HFF-Myc (cell line): ENCODE measurements around the gene DOC2B.

ENCODE experiments used
- DNase-seq: peaks from one replicate; pipeline ENCODE4 v3.0.0-alpha.2; 2011; ENCODE audit warnings: low read depth; ENCODE audit errors: extremely low read depth
- H3K4me3 ChIP-seq: replicated peaks from 2 replicates; pipeline ENCODE4 v1.5.1; 2011; ENCODE audit warnings: low read depth, mild to moderate bottlenecking, control low read depth, low read length
- TF ChIP-seq, protein P1 (sequence below): IDR thresholded peaks from 2 replicates; pipeline ENCODE4 v1.5.1; 2012; ENCODE audit warnings: mild to moderate bottlenecking, low read depth, low read length, control low read depth; ENCODE audit errors: missing control alignments

The DOC2B gene

DNA sequence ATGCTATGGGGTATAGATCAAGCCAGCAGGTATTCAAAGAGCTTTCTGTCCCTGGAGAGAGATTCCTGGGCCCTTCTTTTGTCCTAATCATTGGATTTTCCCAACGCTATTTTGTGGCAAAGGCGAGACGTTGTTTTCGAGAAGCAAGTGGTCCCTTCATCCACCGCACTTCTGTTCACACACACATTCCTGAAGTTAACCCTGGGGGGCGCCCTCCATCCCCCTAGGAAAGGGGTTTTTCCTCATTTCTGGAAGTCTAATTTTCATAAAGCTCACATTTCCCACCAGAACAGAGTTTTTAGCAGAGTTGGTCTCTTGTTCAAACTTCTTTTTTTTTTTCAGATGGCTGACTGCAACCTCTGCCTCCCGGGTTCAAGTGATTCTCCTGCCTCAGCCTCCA, 32.2 kb downstream of the DOC2B start:
- no peak for DNase-seq
- TF ChIP-seq, protein P1, sequence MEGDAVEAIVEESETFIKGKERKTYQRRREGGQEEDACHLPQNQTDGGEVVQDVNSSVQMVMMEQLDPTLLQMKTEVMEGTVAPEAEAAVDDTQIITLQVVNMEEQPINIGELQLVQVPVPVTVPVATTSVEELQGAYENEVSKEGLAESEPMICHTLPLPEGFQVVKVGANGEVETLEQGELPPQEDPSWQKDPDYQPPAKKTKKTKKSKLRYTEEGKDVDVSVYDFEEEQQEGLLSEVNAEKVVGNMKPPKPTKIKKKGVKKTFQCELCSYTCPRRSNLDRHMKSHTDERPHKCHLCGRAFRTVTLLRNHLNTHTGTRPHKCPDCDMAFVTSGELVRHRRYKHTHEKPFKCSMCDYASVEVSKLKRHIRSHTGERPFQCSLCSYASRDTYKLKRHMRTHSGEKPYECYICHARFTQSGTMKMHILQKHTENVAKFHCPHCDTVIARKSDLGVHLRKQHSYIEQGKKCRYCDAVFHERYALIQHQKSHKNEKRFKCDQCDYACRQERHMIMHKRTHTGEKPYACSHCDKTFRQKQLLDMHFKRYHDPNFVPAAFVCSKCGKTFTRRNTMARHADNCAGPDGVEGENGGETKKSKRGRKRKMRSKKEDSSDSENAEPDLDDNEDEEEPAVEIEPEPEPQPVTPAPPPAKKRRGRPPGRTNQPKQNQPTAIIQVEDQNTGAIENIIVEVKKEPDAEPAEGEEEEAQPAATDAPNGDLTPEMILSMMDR = no peak
- H3K4me3 ChIP-seq = no peak overlapping the region

DNA sequence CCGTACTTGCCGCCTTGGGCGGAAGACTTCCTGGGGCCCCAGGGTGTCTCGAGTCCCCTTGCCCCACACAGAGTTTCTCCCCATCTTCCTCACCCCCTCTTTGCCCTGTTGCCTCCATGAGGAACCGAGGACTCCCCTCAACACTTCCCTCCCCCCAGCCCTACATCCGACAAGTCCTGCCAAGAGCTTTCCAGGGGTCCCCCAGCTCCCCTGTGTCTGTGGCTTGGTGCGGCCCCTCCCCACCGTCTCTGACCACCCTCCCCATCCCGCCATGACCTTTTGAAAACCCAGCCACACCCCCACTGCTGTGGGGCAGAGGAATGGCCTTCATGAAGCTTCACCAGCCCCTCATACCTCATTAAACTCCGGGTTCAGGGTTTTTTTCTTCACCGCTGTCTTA, 32.7 kb downstream of the DOC2B start:
- H3K4me3 ChIP-seq = no peak overlapping the region
- no peak for DNase-seq
- TF ChIP-seq, protein P1 = no peak

DNA sequence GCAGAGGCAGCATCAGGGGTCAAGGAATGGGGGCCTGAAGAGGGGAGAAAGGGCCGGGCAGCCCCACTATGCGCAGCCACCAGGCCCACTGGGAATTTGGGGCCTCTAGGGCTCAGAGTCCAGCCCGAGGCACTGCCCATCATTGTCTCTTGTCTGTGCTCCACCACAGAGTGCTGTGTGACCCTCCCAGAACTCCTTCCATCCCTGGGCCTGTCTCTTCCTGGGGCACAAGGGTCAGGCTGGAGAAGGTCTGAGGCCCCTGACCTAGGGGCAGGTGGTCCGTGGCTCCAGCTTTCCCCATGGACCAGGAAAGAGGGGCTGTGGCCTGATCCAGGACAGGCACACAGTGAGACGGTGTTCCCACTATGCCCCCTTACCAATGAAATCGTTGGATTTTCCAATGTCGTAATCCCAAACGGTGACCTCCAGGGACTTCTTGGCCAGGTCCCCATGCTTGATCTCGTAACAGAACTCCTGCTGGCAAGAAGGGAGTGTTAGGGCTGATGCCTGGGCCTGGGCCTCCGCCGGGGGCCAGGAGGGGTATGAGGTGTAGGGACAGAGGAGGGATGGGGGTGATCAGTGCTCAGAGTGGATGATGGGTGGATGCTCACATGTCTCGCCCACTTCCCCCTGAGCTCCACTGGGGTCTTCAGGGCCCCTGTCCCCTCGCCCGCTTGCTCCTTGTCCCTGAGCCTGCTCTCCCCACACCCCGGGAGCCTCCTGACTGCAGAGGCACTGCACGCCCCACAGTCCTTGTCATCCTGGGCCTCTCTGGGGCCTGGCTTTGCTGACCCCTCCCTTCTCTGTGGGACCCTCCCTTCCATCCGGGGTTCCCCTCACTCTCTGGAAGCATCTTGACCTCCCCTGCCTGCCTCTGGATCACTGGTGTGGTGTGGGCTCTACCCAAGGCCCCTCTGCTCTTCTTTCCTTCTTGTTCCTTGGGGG, 33.4 kb downstream of the DOC2B start:
- no peak overlapping the region for H3K4me3 ChIP-seq
- TF ChIP-seq, protein P1 = no peak
- no peak for DNase-seq

DNA sequence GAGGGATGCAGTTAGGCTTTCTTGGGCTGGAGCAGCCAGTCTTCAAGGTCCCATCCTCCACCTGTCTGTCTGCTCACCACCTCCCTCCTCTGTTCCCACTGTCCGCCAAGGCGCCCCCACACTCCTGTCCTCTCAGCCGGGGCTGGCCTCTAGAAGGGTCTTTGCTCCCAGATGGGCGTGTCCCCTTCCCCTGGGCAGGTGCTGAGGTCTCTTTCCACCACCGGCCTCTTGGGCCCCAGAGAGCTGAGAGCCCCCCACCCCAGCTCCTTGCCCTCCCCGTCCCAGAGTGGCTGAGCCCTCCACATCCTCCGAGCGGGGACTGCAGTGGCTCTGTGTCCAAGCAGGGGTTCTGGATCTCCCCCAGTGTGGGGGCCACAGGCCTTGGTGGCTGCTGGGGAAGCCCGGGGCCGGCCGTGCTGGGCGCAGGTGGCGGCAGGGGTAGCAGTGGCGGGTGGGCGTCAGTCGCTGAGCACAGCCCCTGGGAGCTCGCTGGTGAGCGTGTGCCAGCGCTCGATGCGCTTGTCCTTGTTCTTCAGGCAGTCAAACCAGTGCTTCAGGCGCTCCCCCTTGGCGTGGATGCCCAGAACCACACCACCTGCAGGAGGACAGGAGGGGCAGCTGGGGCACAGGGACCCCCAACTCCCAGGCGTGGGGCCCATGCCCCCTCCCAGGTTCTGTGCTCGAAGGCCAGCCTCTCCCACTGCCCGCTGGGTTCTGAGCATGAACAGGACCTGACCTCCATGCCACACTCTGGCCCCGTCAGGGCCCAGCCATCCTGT, 34.3 kb downstream of the DOC2B start:
- DNase-seq = no peak
- H3K4me3 ChIP-seq = no peak overlapping the region
- TF ChIP-seq, protein P1 = no peak

DNA sequence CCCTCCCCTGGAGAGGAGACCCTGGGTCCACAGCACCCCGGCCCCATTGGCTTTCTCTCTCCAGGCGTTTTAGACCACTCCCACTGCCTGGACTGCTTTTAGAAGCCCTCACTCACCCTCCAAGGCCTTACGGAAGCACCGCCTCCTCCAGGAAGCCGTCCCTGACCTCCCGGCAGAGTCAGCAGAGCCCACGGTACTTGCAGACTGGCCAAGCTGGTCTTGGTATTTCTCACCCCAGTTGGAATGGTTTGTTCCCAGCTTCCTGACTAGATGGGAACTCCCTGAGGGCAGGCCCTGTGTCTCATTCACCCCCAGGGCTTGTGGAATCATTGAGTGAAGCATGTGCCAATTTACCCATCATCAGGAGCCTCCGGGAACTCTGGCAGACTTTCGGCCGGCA, 34.9 kb downstream of the DOC2B start:
- TF ChIP-seq, protein P1 = no peak
- no peak overlapping the region for H3K4me3 ChIP-seq
- DNase-seq = no peak

DNA sequence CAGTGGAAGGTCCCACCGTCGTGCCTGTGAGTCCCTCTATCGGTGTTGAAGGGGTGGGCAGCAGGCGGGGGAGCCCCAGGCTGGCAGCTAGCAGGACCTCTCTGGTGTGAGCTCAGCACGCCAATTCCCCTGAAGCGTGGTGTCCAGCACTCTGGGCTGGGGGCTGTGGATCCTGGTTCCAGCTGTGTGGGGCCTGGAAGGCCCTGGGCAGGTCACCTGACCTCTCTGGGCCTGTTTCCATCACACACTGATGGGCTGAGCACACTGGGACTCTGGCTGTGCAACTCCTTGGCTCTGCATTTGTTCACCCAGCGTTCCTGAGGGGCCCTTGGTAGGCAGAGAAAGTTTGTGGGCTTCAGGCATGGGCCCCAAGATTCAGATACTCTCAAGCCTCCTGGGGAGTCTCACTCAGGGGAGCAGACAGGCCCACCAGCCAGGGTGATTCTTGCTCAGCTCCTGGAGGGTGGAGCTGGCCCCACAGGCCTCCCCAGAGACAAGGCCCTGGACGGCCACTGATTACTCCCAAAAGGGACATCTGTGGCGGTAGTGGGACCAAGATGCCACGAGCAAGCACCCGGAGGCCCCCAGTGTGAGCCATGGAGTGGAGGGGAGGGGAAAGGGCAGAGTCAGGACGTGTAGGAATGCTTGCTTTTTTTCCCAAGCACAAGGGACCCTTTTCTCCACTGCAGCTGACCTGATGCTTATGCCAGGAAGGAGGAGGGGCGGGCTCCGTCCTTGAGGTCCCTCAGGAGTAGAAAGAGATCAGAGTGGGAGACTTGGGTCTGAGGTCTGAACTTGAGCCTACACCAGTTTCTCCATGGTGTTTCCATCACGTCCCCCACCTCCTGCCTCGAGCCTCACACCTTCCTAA, 35.5 kb downstream of the DOC2B start:
- TF ChIP-seq, protein P1 = no peak
- DNase-seq = no peak
- H3K4me3 ChIP-seq = no peak overlapping the region
